ENCODE data around the gene RGL1.
A peak's percentile ranks its signal among the peaks of the same experiment; 100 is the strongest.

RGL1 gene

GRCh38 chr1:183887826-183888819, 83.2 kb downstream of the RGL1 start:
- Histone ChIP-seq H3K27ac (peak overlapping the region; percentile 76), H3K4me1 (peaks cover 82% of the 10 kb centered on the region), H3K27me3 (no peaks in the 10 kb centered on the region), H3K4me3 (peak overlapping the region; percentile 41), H3K36me3 (peaks cover 78% of the 10 kb centered on the region), H3K9ac (peak overlapping the region; percentile 54), H4K20me1 (no peaks in the 10 kb centered on the region), H3K9me3 (peaks cover 12% of the 10 kb centered on the region; the same call in 1 of the 2 replicates), H3K4me2 (peak overlapping the region; percentile 82)
- no peak for TF ChIP-seq Cebpa-rat (IDR thresholded peaks at IDR 0.05)

DNA sequence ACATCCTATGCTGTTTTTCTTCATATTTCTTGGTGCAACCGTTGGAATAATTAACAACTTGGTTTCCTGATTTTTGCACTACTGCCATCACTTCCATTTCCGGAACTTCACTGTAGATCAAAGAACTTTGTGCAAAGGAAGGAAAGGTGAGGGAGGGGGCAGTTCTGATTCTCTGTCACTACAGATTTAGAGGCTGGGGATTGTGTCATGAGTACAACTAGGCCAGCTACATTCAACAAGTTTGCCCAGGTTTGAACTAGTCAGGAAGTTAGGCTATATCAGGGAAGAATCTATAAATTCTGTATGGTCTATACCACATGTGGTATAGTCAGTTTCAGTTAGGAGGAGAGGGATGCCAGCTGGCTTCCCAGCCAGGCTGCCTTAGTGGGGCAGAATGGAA, 84.2 kb downstream of the RGL1 start:
- no peaks in the 10 kb centered on the region for H4K20me1 ChIP-seq
- H3K9ac ChIP-seq, result peak overlapping the region; percentile 59
- no peaks in the 10 kb centered on the region for H3K27me3 ChIP-seq
- H3K4me2 ChIP-seq, result peak overlapping the region; percentile 82
- H3K9me3 ChIP-seq, result peaks cover 12% of the 10 kb centered on the region; the same call in 1 of the 2 replicates
- H3K27ac ChIP-seq, result peak overlapping the region; percentile 76
- H3K36me3 ChIP-seq, result peaks cover 78% of the 10 kb centered on the region
- peak overlapping the region; percentile 41 for H3K4me3 ChIP-seq
- TF ChIP-seq Cebpa-rat (IDR thresholded peaks at IDR 0.05), result no peak
- H3K4me1 ChIP-seq, result peaks cover 73% of the 10 kb centered on the region

GRCh38 chr1:183891158-183891856, 86.4 kb downstream of the RGL1 start:
- H3K4me3 ChIP-seq, result no peak overlapping the region
- no peaks in the 10 kb centered on the region for H3K27me3 ChIP-seq
- peaks cover 65% of the 10 kb centered on the region for H3K4me1 ChIP-seq
- H3K4me2 ChIP-seq, result 0 out of 2 replicates have a peak overlapping the region, but pooled peaks have one; percentile 10
- no peaks in the 10 kb centered on the region for H4K20me1 ChIP-seq
- no peak overlapping the region for H3K9ac ChIP-seq
- H3K36me3 ChIP-seq, result peaks cover 78% of the 10 kb centered on the region
- H3K9me3 ChIP-seq, result no peaks in the 10 kb centered on the region
- no peak overlapping the region for H3K27ac ChIP-seq
- no peak for TF ChIP-seq Cebpa-rat (IDR thresholded peaks at IDR 0.05)

- TF ChIP-seq Cebpa-rat (IDR thresholded peaks at IDR 0.05), result no peak
- H3K4me3 ChIP-seq, result no peak overlapping the region
- H3K9ac ChIP-seq, result no peak overlapping the region
- H4K20me1 ChIP-seq, result no peaks in the 10 kb centered on the region
- no peaks in the 10 kb centered on the region for H3K9me3 ChIP-seq
- peaks cover 67% of the 10 kb centered on the region for H3K4me1 ChIP-seq
- H3K27me3 ChIP-seq, result no peaks in the 10 kb centered on the region
- H3K27ac ChIP-seq, result no peak overlapping the region
- no peak overlapping the region for H3K4me2 ChIP-seq
- H3K36me3 ChIP-seq, result peaks cover 82% of the 10 kb centered on the region
Measured at GRCh38 chr1:183892351-183892793, 87.5 kb downstream of the RGL1 start.

DNA sequence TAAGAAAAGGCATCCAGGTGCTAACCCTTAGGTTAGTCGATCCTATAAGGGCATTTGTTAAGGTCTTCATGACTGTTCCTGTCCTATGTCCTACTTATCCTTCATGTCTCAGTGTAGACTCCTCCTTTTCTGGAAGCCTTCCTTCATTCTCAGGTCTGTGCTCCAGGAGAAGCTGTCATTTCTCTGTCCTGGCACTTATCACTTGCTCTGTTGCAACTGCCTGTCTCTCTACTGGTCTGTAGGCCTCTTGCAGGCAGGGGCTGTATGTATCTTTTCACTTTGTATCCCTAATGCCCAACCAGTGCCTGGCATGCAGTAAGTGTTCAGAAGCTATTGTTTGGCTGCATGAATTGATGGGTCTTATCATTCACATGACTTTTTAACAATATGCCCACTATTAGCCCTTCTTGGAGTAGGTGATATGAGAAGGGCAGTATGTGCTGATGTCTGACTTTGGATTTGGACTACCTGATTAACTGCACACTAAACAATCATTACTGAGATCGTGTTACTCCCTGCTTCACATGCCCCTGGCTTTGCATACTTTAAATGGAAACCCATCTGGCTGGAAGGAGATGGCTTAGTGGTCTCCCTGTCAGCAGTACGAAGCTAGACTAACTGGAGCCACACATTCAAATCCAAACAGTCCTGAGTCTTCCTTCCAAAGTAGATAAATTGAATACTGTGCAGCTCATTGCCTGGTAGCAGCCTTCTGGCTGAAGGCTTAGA, 88.8 kb downstream of the RGL1 start:
- Histone ChIP-seq H3K4me1 (peaks cover 67% of the 10 kb centered on the region), H3K9me3 (no peaks in the 10 kb centered on the region), H3K9ac (no peak overlapping the region), H3K27ac (no peak overlapping the region), H4K20me1 (no peaks in the 10 kb centered on the region), H3K4me3 (no peak overlapping the region), H3K36me3 (peaks cover 94% of the 10 kb centered on the region), H3K4me2 (no peak overlapping the region), H3K27me3 (no peaks in the 10 kb centered on the region)
- TF ChIP-seq Cebpa-rat (IDR thresholded peaks at IDR 0.05), result no peak

DNA sequence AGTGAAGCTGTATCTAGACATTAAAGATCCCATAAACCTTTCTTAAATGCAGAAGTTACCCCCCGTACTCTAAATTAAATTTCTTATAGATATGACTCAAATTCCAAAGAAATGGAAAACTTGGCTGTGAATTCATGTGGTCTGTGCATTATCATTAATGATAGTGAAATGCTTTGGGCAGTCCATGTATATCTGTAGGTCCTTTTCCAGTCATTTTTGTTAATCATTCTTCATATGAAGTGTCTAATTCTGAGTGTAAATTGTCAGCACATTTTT, 89.3 kb downstream of the RGL1 start:
- Histone ChIP-seq H3K9ac (no peak overlapping the region), H3K4me1 (peaks cover 62% of the 10 kb centered on the region), H3K36me3 (peaks cover 96% of the 10 kb centered on the region)

GRCh38 chr1:183896466-183897048, 91.6 kb downstream of the RGL1 start:
- H3K4me2 ChIP-seq, result peak overlapping the region; percentile 57
- no peaks in the 10 kb centered on the region for H3K9me3 ChIP-seq
- H3K9ac ChIP-seq, result no peak overlapping the region
- no peaks in the 10 kb centered on the region for H3K27me3 ChIP-seq
- peak overlapping the region; percentile 13; the same call in 1 of the 2 replicates for H3K27ac ChIP-seq
- H3K4me1 ChIP-seq, result peaks cover 39% of the 10 kb centered on the region
- 0 out of 2 replicates have a peak overlapping the region, but pooled peaks have one; percentile 5 for H3K4me3 ChIP-seq
- no peak for TF ChIP-seq Cebpa-rat (IDR thresholded peaks at IDR 0.05)
- no peaks in the 10 kb centered on the region for H4K20me1 ChIP-seq
- peaks cover 100% of the 10 kb centered on the region for H3K36me3 ChIP-seq

More for the DNA sequence above, 89.3 kb downstream of the RGL1 start:
- Histone ChIP-seq H3K4me2 (no peak overlapping the region), H4K20me1 (no peaks in the 10 kb centered on the region), H3K9me3 (no peaks in the 10 kb centered on the region), H3K27me3 (no peaks in the 10 kb centered on the region), H3K4me3 (no peak overlapping the region), H3K27ac (no peak overlapping the region)
- TF ChIP-seq Cebpa-rat (IDR thresholded peaks at IDR 0.05), result no peak

- Histone ChIP-seq H3K4me2 (no peak overlapping the region), H4K20me1 (no peaks in the 10 kb centered on the region), H3K27ac (peak overlapping the region; percentile 39; the same call in 1 of the 2 replicates), H3K27me3 (no peaks in the 10 kb centered on the region), H3K4me3 (no peak overlapping the region), H3K9ac (no peak overlapping the region), H3K36me3 (peaks cover 99% of the 10 kb centered on the region), H3K4me1 (peaks cover 42% of the 10 kb centered on the region), H3K9me3 (no peaks in the 10 kb centered on the region)
- no peak for TF ChIP-seq Cebpa-rat (IDR thresholded peaks at IDR 0.05)
Measured at GRCh38 chr1:183898001-183898396, 93.1 kb downstream of the RGL1 start.

- no peak overlapping the region for H3K4me3 ChIP-seq
- no peaks in the 10 kb centered on the region for H3K9me3 ChIP-seq
- peak overlapping the region; percentile 39; the same call in 1 of the 2 replicates for H3K27ac ChIP-seq
- H3K4me1 ChIP-seq, result peaks cover 42% of the 10 kb centered on the region
- H3K36me3 ChIP-seq, result peaks cover 99% of the 10 kb centered on the region
- H3K27me3 ChIP-seq, result no peaks in the 10 kb centered on the region
- H3K9ac ChIP-seq, result no peak overlapping the region
- no peak overlapping the region for H3K4me2 ChIP-seq
- H4K20me1 ChIP-seq, result no peaks in the 10 kb centered on the region
- TF ChIP-seq Cebpa-rat (IDR thresholded peaks at IDR 0.05), result no peak
Measured at GRCh38 chr1:183898610-183899009, 93.7 kb downstream of the RGL1 start.

Data from BLaER1 (cell line).